Measurements from ENCODE around the gene DBN1.

GRCh38 chr5:177504086-177505056 is 30.9 kb upstream of the DBN1 start:
- TF ChIP-seq CTCF (conservative IDR thresholded peaks at IDR 0.05; ENCODE audit: low read depth in 2 of 2) (no peak), EZH2phosphoT487 (IDR thresholded peaks at IDR 0.05; ENCODE audit: unreplicated experiment) (no peak), REST (IDR thresholded peaks at IDR 0.05; ENCODE audit: unreplicated experiment) (no peak)
